ENCODE measurements around the gene CCDC191.

CCDC191 gene

GRCh38 chr3:113977822-113978221 is 78.5 kb downstream of the CCDC191 start:
- Histone ChIP-seq H3K36me3 (ENCODE audit: control insufficient read depth in 4 of 4, insufficient read depth in 4 of 4, low read length in 3 of 4) (peaks cover 2 to 34% (median 6%) of the 10 kb centered on the region in 4 experiments), H3K9me3 (ENCODE audit: control extremely low read depth in 1 of 5, control insufficient read depth in 4 of 5, insufficient read depth in 2 of 5, low read depth in 1 of 5, low read length in 4 of 5) (peaks cover 5 to 23% (median 7%) of the 10 kb centered on the region in 5 experiments), H3K27me3 (replicated peaks in 2 of 5; ENCODE audit: control insufficient read depth in 4 of 5, insufficient read depth in 5 of 5, low read length in 4 of 5) (no peaks in the 10 kb centered on the region), H3K4me3 (ENCODE audit: control insufficient read depth in 1 of 7, extremely low read depth in 1 of 7, insufficient read depth in 4 of 7, low read depth in 2 of 7, low read length in 6 of 7) (no peak overlapping the region), H3K27ac (ENCODE audit: insufficient read depth in 1 of 2, low read depth in 1 of 2, low read length in 2 of 2, poor library complexity in 1 of 2, severe bottlenecking in 2 of 2) (no peak overlapping the region), H3K4me1 (ENCODE audit: control extremely low read depth in 1 of 4, control insufficient read depth in 4 of 4, insufficient read depth in 4 of 4, low read length in 3 of 4) (peaks cover 0 to 6% (median 0%) of the 10 kb centered on the region in 4 experiments)
- no CpG with 5 or more reads among the region's 4 CpGs for WGBS (ENCODE audit: insufficient coverage)
- DNase-seq = no peak
- CTCF ChIA-PET = no interaction called here
- POLR2A ChIA-PET = no interaction called here

GRCh38 chr3:113968986-113969385 is 87.3 kb downstream of the CCDC191 start:
- ChIA-PET CTCF (no interaction called here), POLR2A (no interaction called here)
- Histone ChIP-seq H3K27ac (ENCODE audit: insufficient read depth in 1 of 2, low read depth in 1 of 2, low read length in 2 of 2, poor library complexity in 1 of 2, severe bottlenecking in 2 of 2) (no peak overlapping the region), H3K9me3 (ENCODE audit: control extremely low read depth in 1 of 5, control insufficient read depth in 4 of 5, insufficient read depth in 2 of 5, low read depth in 1 of 5, low read length in 4 of 5) (peaks cover 0 to 23% (median 6%) of the 10 kb centered on the region in 5 experiments), H3K4me3 (ENCODE audit: control insufficient read depth in 1 of 7, extremely low read depth in 1 of 7, insufficient read depth in 4 of 7, low read depth in 2 of 7, low read length in 6 of 7) (no peak overlapping the region), H3K4me1 (ENCODE audit: control extremely low read depth in 1 of 4, control insufficient read depth in 4 of 4, insufficient read depth in 4 of 4, low read length in 3 of 4) (no peaks in the 10 kb centered on the region), H3K27me3 (replicated peaks in 2 of 5; ENCODE audit: control insufficient read depth in 4 of 5, insufficient read depth in 5 of 5, low read length in 4 of 5) (no peaks in the 10 kb centered on the region), H3K36me3 (ENCODE audit: control insufficient read depth in 4 of 4, insufficient read depth in 4 of 4, low read length in 3 of 4) (peaks cover 0 to 9% (median 0%) of the 10 kb centered on the region in 4 experiments)
- DNase-seq = no peak
- WGBS (ENCODE audit: insufficient coverage) = 100% methylated on average over 2 of the region's 2 CpGs

GRCh38 chr3:113966172-113966571 is 90.2 kb downstream of the CCDC191 start:
- POLR2A ChIA-PET = no interaction called here
- H3K27me3 ChIP-seq (replicated peaks in 2 of 5; ENCODE audit: control insufficient read depth in 4 of 5, insufficient read depth in 5 of 5, low read length in 4 of 5) = no peaks in the 10 kb centered on the region
- WGBS (ENCODE audit: insufficient coverage) = 96% methylated on average over 2 of the region's 2 CpGs
- H3K27ac ChIP-seq (ENCODE audit: insufficient read depth in 1 of 2, low read depth in 1 of 2, low read length in 2 of 2, poor library complexity in 1 of 2, severe bottlenecking in 2 of 2) = no peak overlapping the region
- DNase-seq = no peak
- no peak overlapping the region for H3K4me3 ChIP-seq (ENCODE audit: control insufficient read depth in 1 of 7, extremely low read depth in 1 of 7, insufficient read depth in 4 of 7, low read depth in 2 of 7, low read length in 6 of 7)
- peaks cover 0 to 6% (median 5%) of the 10 kb centered on the region in 4 experiments for H3K36me3 ChIP-seq (ENCODE audit: control insufficient read depth in 4 of 4, insufficient read depth in 4 of 4, low read length in 3 of 4)
- H3K4me1 ChIP-seq (ENCODE audit: control extremely low read depth in 1 of 4, control insufficient read depth in 4 of 4, insufficient read depth in 4 of 4, low read length in 3 of 4) = no peaks in the 10 kb centered on the region
- peaks cover 0 to 2% (median 0%) of the 10 kb centered on the region in 5 experiments for H3K9me3 ChIP-seq (ENCODE audit: control extremely low read depth in 1 of 5, control insufficient read depth in 4 of 5, insufficient read depth in 2 of 5, low read depth in 1 of 5, low read length in 4 of 5)
- CTCF ChIA-PET = no interaction called here

GRCh38 chr3:113963879-113964278 is 92.4 kb downstream of the CCDC191 start:
- ChIA-PET POLR2A (no interaction called here), CTCF (no interaction called here)
- no peak overlapping the region for H3K27ac ChIP-seq (ENCODE audit: insufficient read depth in 1 of 2, low read depth in 1 of 2, low read length in 2 of 2, poor library complexity in 1 of 2, severe bottlenecking in 2 of 2)
- WGBS (ENCODE audit: insufficient coverage) = no CpG with 5 or more reads among the region's 3 CpGs
- no peaks in the 10 kb centered on the region for H3K9me3 ChIP-seq (ENCODE audit: control extremely low read depth in 1 of 5, control insufficient read depth in 4 of 5, insufficient read depth in 2 of 5, low read depth in 1 of 5, low read length in 4 of 5)
- H3K4me3 ChIP-seq (ENCODE audit: control insufficient read depth in 1 of 7, extremely low read depth in 1 of 7, insufficient read depth in 4 of 7, low read depth in 2 of 7, low read length in 6 of 7) = no peak overlapping the region
- peak in 2 of 3 donors; percentile 22 to 56 for DNase-seq
- peaks cover 0 to 11% (median 7%) of the 10 kb centered on the region in 4 experiments for H3K36me3 ChIP-seq (ENCODE audit: control insufficient read depth in 4 of 4, insufficient read depth in 4 of 4, low read length in 3 of 4)
- no peaks in the 10 kb centered on the region for H3K27me3 ChIP-seq (replicated peaks in 2 of 5; ENCODE audit: control insufficient read depth in 4 of 5, insufficient read depth in 5 of 5, low read length in 4 of 5)
- H3K4me1 ChIP-seq (ENCODE audit: control extremely low read depth in 1 of 4, control insufficient read depth in 4 of 4, insufficient read depth in 4 of 4, low read length in 3 of 4) = no peaks in the 10 kb centered on the region

DNA sequence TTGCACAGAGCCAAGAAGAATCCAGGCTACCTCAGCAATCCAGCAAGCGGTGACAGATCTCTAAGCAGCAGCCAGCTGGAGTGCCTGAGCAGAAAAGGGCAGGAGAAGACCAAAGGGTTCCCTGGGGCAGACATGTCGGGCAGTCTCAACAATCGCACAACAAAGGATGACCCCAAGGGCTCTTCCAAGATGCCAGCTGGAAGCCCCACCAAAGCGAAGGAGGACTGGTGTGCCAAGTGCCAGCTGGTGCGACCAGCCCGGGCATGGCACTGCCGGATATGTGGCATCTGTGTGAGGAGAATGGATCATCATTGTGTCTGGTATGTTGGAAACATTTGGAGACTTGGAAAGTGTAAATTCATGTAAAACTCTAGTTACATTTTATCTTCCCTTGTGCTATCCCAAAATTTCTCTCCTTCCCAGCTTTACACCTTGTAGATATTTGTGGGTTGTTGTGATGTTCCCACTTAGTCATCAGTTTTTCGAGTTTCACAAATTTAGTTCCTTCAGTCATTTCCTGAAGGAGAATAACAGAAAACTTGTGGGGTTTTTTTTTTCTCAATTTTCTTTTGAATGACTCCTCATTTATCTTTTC is 102.1 kb downstream of the CCDC191 start:
- H3K27ac ChIP-seq (ENCODE audit: insufficient read depth in 1 of 2, low read depth in 1 of 2, low read length in 2 of 2, poor library complexity in 1 of 2, severe bottlenecking in 2 of 2) = no peak overlapping the region
- WGBS (ENCODE audit: insufficient coverage) = 82% methylated on average over 7 of the region's 8 CpGs
- CTCF ChIA-PET = interaction anchor here (2.0 kb wide), 1 partner anchor 8 kb away, joined by 7 read pairs; no protein-coding TSS in a partner anchor
- H3K4me3 ChIP-seq (ENCODE audit: control insufficient read depth in 1 of 7, extremely low read depth in 1 of 7, insufficient read depth in 4 of 7, low read depth in 2 of 7, low read length in 6 of 7) = peak overlapping the region in 2 of 7 experiments; percentile 8 to 34
- H3K27me3 ChIP-seq (replicated peaks in 2 of 5; ENCODE audit: control insufficient read depth in 4 of 5, insufficient read depth in 5 of 5, low read length in 4 of 5) = no peaks in the 10 kb centered on the region
- peaks cover 2 to 20% (median 17%) of the 10 kb centered on the region in 4 experiments for H3K4me1 ChIP-seq (ENCODE audit: control extremely low read depth in 1 of 4, control insufficient read depth in 4 of 4, insufficient read depth in 4 of 4, low read length in 3 of 4)
- H3K9me3 ChIP-seq (ENCODE audit: control extremely low read depth in 1 of 5, control insufficient read depth in 4 of 5, insufficient read depth in 2 of 5, low read depth in 1 of 5, low read length in 4 of 5) = no peaks in the 10 kb centered on the region
- POLR2A ChIA-PET = no interaction called here
- DNase-seq = no peak
- peaks cover 3 to 17% (median 6%) of the 10 kb centered on the region in 4 experiments for H3K36me3 ChIP-seq (ENCODE audit: control insufficient read depth in 4 of 4, insufficient read depth in 4 of 4, low read length in 3 of 4)

- Histone ChIP-seq H3K27ac (ENCODE audit: insufficient read depth in 1 of 2, low read depth in 1 of 2, low read length in 2 of 2, poor library complexity in 1 of 2, severe bottlenecking in 2 of 2) (no peak overlapping the region), H3K9me3 (ENCODE audit: control extremely low read depth in 1 of 5, control insufficient read depth in 4 of 5, insufficient read depth in 2 of 5, low read depth in 1 of 5, low read length in 4 of 5) (no peaks in the 10 kb centered on the region), H3K27me3 (replicated peaks in 2 of 5; ENCODE audit: control insufficient read depth in 4 of 5, insufficient read depth in 5 of 5, low read length in 4 of 5) (no peaks in the 10 kb centered on the region), H3K4me1 (ENCODE audit: control extremely low read depth in 1 of 4, control insufficient read depth in 4 of 4, insufficient read depth in 4 of 4, low read length in 3 of 4) (peaks cover 4 to 24% (median 20%) of the 10 kb centered on the region in 4 experiments), H3K4me3 (ENCODE audit: control insufficient read depth in 1 of 7, extremely low read depth in 1 of 7, insufficient read depth in 4 of 7, low read depth in 2 of 7, low read length in 6 of 7) (peak overlapping the region in 3 of 7 experiments; percentile 8 to 34 (median 22)), H3K36me3 (ENCODE audit: control insufficient read depth in 4 of 4, insufficient read depth in 4 of 4, low read length in 3 of 4) (peaks cover 0 to 15% (median 6%) of the 10 kb centered on the region in 4 experiments)
- ChIA-PET CTCF (interaction anchor here (2.0 kb wide), 1 partner anchor 9 kb away, joined by 7 read pairs; no protein-coding TSS in a partner anchor), POLR2A (no interaction called here)
- 2% methylated on average over 6 of the region's 7 CpGs for WGBS (ENCODE audit: insufficient coverage)
- DNase-seq = peak in 2 of 3 donors; percentile 14 to 25
These were observed 102.6 kb downstream of the CCDC191 start for GRCh38 chr3:113953677-113954076.

- ChIA-PET POLR2A (no interaction called here), CTCF (interaction anchor here (2.0 kb wide), 1 partner anchor 10 kb away, joined by 7 read pairs; no protein-coding TSS in a partner anchor)
- DNase-seq = no peak
These were observed 103.4 kb downstream of the CCDC191 start for GRCh38 chr3:113952921-113953320.

More at GRCh38 chr3:113952921-113953320, 103.4 kb downstream of the CCDC191 start:
- Histone ChIP-seq H3K36me3 (ENCODE audit: control insufficient read depth in 4 of 4, insufficient read depth in 4 of 4, low read length in 3 of 4) (peaks cover 0 to 7% (median 4%) of the 10 kb centered on the region in 4 experiments), H3K9me3 (ENCODE audit: control extremely low read depth in 1 of 5, control insufficient read depth in 4 of 5, insufficient read depth in 2 of 5, low read depth in 1 of 5, low read length in 4 of 5) (no peaks in the 10 kb centered on the region), H3K4me1 (ENCODE audit: control extremely low read depth in 1 of 4, control insufficient read depth in 4 of 4, insufficient read depth in 4 of 4, low read length in 3 of 4) (peaks cover 5 to 32% (median 27%) of the 10 kb centered on the region in 4 experiments), H3K4me3 (ENCODE audit: control insufficient read depth in 1 of 7, extremely low read depth in 1 of 7, insufficient read depth in 4 of 7, low read depth in 2 of 7, low read length in 6 of 7) (no peak overlapping the region), H3K27me3 (replicated peaks in 2 of 5; ENCODE audit: control insufficient read depth in 4 of 5, insufficient read depth in 5 of 5, low read length in 4 of 5) (no peaks in the 10 kb centered on the region), H3K27ac (ENCODE audit: insufficient read depth in 1 of 2, low read depth in 1 of 2, low read length in 2 of 2, poor library complexity in 1 of 2, severe bottlenecking in 2 of 2) (no peak overlapping the region)

Data from common myeloid progenitor, CD34-positive (primary cell).